IMR-90 (cell line): ENCODE data around the gene RASL11A.

Source experiments
- BHLHE40 ChIP-seq: fragments of 150-350 bp; IDR thresholded peaks from 2 replicates; pipeline ENCODE4 v1.6.1; 2016; ENCODE audit warnings: mild to moderate bottlenecking, low read depth, low read length
- CEBPB ChIP-seq: IDR thresholded peaks from 2 replicates; pipeline ENCODE4 v1.6.1; 2012; ENCODE audit warnings: low read depth, low read length, improper control_type of control experiment
- CHD1 ChIP-seq: IDR thresholded peaks from 2 replicates; pipeline ENCODE4 v1.6.1; 2012; ENCODE audit warnings: low read depth, low read length, improper control_type of control experiment
- ELK1 ChIP-seq: fragments of 150-350 bp; IDR thresholded peaks from 2 replicates; pipeline ENCODE4 v1.6.1; 2016; ENCODE audit warnings: low read depth, mild to moderate bottlenecking, low read length, moderate library complexity, borderline replicate concordance
- MAFK ChIP-seq: IDR thresholded peaks from 2 replicates; pipeline ENCODE4 v1.6.1; 2012; ENCODE audit warnings: low read depth, low read length, improper control_type of control experiment
- MAZ ChIP-seq: IDR thresholded peaks from 2 replicates; pipeline ENCODE4 v1.6.1; 2012; ENCODE audit warnings: low read depth, mild to moderate bottlenecking, low read length, improper control_type of control experiment, moderate library complexity, borderline replicate concordance
- MXI1 ChIP-seq: IDR thresholded peaks from 2 replicates; pipeline ENCODE4 v1.6.1; 2012; ENCODE audit warnings: low read depth, mild to moderate bottlenecking, low read length, moderate library complexity, borderline replicate concordance
- POLR2A ChIP-seq: IDR thresholded peaks from 2 replicates; pipeline ENCODE4 v1.6.1; 2012; ENCODE audit warnings: mild to moderate bottlenecking, low read depth, low read length
- RAD21 ChIP-seq: IDR thresholded peaks from 2 replicates; pipeline ENCODE4 v1.6.1; 2012; ENCODE audit warnings: low read length, improper control_type of control experiment
- RFX5 ChIP-seq: IDR thresholded peaks from 2 replicates; pipeline ENCODE4 v1.8.0; 2012; ENCODE audit warnings: low read depth, mild to moderate bottlenecking, low read length, moderate library complexity
- SMC3 ChIP-seq: fragments of 150-350 bp; IDR thresholded peaks from 2 replicates; pipeline ENCODE4 v1.6.1; 2016; ENCODE audit warnings: low read depth, mild to moderate bottlenecking, antibody characterized with exemption, low read length, moderate library complexity
- TF ChIP-seq, protein P1 (sequence below): conservative IDR thresholded peaks from 2 replicates; pipeline ENCODE4 v1.5.1; 2012; ENCODE audit warnings: mild to moderate bottlenecking, low read depth, low read length, improper control_type of control experiment
- TF ChIP-seq, protein P2 (sequence below): fragments of 150-350 bp; IDR thresholded peaks from 2 replicates; pipeline ENCODE4 v1.6.1; 2017; ENCODE audit warnings: mild to moderate bottlenecking, antibody characterized with exemption, low read length, low read depth

DNA sequence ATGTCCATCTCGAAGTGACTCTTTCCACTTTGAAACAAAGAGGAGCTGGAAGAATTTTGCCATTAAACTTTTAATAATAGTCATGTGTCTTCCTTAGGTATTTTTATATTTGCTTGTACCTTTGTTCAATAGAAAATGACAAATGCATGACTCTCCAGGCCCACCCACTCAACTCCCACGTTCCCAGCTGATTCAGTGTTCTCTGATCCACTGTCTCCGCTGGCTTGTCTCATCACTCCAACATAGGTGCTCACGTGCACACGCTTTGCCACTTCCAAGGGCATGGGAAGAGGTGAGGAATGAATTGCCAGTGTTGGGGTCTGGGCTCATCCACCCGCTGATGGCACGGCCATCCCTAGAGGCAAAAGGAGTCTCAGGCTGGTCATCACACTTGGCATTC is 24.5 kb downstream of the RASL11A start:
- TF ChIP-seq, protein P1, sequence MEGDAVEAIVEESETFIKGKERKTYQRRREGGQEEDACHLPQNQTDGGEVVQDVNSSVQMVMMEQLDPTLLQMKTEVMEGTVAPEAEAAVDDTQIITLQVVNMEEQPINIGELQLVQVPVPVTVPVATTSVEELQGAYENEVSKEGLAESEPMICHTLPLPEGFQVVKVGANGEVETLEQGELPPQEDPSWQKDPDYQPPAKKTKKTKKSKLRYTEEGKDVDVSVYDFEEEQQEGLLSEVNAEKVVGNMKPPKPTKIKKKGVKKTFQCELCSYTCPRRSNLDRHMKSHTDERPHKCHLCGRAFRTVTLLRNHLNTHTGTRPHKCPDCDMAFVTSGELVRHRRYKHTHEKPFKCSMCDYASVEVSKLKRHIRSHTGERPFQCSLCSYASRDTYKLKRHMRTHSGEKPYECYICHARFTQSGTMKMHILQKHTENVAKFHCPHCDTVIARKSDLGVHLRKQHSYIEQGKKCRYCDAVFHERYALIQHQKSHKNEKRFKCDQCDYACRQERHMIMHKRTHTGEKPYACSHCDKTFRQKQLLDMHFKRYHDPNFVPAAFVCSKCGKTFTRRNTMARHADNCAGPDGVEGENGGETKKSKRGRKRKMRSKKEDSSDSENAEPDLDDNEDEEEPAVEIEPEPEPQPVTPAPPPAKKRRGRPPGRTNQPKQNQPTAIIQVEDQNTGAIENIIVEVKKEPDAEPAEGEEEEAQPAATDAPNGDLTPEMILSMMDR: no peak
- TF ChIP-seq POLR2A (no peak), RFX5 (no peak), MAZ (no peak), CHD1 (no peak), MXI1 (no peak), SMC3 (no peak), CEBPB (no peak), ELK1 (no peak), RAD21 (no peak), MAFK (no peak), BHLHE40 (0 out of 2 replicates have a peak, but pooled peaks have one; percentile 14)
- TF ChIP-seq, protein P2, sequence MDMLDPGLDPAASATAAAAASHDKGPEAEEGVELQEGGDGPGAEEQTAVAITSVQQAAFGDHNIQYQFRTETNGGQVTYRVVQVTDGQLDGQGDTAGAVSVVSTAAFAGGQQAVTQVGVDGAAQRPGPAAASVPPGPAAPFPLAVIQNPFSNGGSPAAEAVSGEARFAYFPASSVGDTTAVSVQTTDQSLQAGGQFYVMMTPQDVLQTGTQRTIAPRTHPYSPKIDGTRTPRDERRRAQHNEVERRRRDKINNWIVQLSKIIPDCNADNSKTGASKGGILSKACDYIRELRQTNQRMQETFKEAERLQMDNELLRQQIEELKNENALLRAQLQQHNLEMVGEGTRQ: no peak
